AG09309 (cell line): ENCODE measurements around the gene FGD6.
"Not testable (repeated sequence)": the region's sequence is repeated elsewhere in the genome, so short reads cannot be mapped to it uniquely, and the experiment has no call there.

ENCODE experiments used
- DNase-seq: peaks from one replicate; pipeline ENCODE4 v3.0.0-alpha.2; 2010; ENCODE audit warnings: low read depth
- H3K4me3 ChIP-seq: 2 replicates; pipeline ENCODE4 v1.5.1; 2011; ENCODE audit warnings: mild to moderate bottlenecking, low read depth, low read length, moderate library complexity; ENCODE audit not compliant: control insufficient read depth
- CTCF ChIP-seq: IDR thresholded peaks from 2 replicates; pipeline ENCODE4 v1.5.1; 2011; ENCODE audit warnings: mild to moderate bottlenecking, low read depth, low read length, inconsistent platforms; ENCODE audit not compliant: insufficient read depth, control insufficient read depth; ENCODE audit errors: missing control alignments

The FGD6 gene

DNA sequence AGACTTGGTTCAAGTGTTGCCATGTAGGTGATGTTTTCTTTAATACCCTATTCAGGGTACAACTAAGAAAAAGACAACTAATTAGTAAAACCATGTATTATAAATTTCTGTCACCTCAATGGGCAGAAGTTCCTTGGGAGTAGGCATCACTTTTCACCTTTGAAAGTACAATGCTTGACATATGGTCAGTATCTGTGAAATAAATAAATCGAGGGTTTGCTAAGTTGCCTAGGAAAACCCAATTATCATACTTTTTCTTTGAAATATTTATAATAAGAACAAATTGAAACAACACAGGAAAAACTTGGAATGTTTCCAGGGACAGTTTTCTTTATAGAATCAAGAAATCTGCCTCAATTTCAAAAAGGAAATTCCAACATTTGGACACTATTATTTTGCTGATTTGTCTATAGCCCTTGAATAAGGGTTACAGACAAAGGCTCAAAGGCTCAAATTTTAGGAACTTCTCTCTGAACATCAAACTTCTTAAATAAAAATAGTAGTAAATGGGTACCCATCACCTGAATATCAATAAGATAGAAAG is 13.7 kb downstream of the FGD6 start:
- no peak overlapping the region for H3K4me3 ChIP-seq
- no peak for DNase-seq
- TF ChIP-seq CTCF: no peak

- no peak for DNase-seq
- no peak for TF ChIP-seq CTCF
- H3K4me3 ChIP-seq: no peak overlapping the region
Observed at GRCh38 chr12:95202691-95203486, 14.4 kb downstream of the FGD6 start.

GRCh38 chr12:95201056-95201670 is 16.1 kb downstream of the FGD6 start:
- no peak for TF ChIP-seq CTCF
- DNase-seq: no peak
- H3K4me3 ChIP-seq: no peak overlapping the region

- no peak for TF ChIP-seq CTCF
- no peak for DNase-seq
- H3K4me3 ChIP-seq: no peak overlapping the region
Observed at GRCh38 chr12:95200128-95200894, 17.0 kb downstream of the FGD6 start.

DNA sequence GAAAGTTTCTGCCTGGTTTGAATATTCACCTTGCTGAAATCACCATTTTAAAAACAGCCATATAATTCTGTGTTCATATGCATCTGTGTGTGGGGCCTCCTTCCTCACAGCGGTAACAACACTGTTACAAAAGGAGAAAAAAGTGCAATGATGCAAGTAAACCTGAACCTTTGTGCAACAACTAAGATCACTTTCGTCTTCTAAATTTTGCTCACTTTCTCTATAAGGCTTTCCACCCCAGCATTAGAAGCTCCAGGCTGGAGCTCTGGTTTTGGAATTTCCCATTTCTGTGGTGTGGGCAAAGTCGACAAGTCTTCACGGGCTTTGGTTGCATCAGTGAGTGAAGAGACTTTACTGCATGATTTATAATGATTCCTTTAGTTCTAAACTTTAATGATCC is 18.4 kb downstream of the FGD6 start:
- TF ChIP-seq CTCF: no peak
- DNase-seq: no peak
- H3K4me3 ChIP-seq: no peak overlapping the region

DNA sequence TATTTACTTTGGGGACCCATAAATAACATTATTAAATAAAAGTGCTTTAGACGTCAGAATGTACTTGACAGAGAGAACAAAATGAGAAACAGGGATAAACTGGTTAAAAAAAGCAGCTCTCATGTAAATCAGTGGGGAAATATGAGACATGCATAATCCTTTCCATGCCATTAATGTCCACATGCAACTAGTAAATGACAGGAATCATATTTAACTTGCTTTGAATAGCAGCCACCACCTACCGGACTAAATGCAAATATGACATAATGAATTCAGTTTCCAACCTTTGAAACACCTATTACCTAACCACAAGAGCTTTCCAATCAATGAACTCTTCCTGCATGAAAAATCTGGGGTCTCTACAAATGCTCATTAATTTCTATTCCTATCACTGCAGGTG is 19.6 kb downstream of the FGD6 start:
- no peak for TF ChIP-seq CTCF
- no peak for DNase-seq
- H3K4me3 ChIP-seq: no peak overlapping the region

GRCh38 chr12:95196875-95197569 is 20.2 kb downstream of the FGD6 start:
- not testable (repeated sequence) for H3K4me3 ChIP-seq, DNase-seq
